Measurements from ENCODE around the gene ABCA1.
"Not testable (repeated sequence)": the region's sequence is repeated elsewhere in the genome, so short reads cannot be mapped to it uniquely, and the experiment has no call there.

Gene ABCA1

GRCh38 chr9:104927912-104928740 lies at the start of gene ABCA1:
Gene ABCA1 (minus strand): TSS chr9:104928155. CDS start chr9:104903679, 24,476 bp downstream.
- DNase-seq: peak; percentile 88 to 98 (median 94)
- intact Hi-C loops (cut with DNase I): loop anchor here (1.0 to 10.0 kb wide), 5 partner anchors 40 to 317 kb away; partner anchors contain the start of gene SLC44A1

GRCh38 chr9:104977580-104977979 lies 49.6 kb upstream of the ABCA1 start:
- DNase-seq: no peak
- intact Hi-C loops (cut with DNase I): no loop called here

GRCh38 chr9:104977168-104977567 lies 49.2 kb upstream of the ABCA1 start:
- intact Hi-C loops (cut with DNase I): no loop called here
- no peak for DNase-seq

GRCh38 chr9:104975966-104976595 lies 48.1 kb upstream of the ABCA1 start:
- intact Hi-C loops (cut with DNase I): not testable (repeated sequence)

GRCh38 chr9:104974053-104974962 lies 46.4 kb upstream of the ABCA1 start:
- intact Hi-C loops (cut with DNase I): no loop called here
- no peak for DNase-seq

More at GRCh38 chr9:104975966-104976595, 48.1 kb upstream of the ABCA1 start:
- DNase-seq: not testable (repeated sequence)

GRCh38 chr9:104972242-104972866 lies 44.4 kb upstream of the ABCA1 start:
- intact Hi-C loops (cut with DNase I): no loop called here
- DNase-seq: no peak

GRCh38 chr9:104971511-104971910 lies 43.6 kb upstream of the ABCA1 start:
- no peak for DNase-seq
- intact Hi-C loops (cut with DNase I): no loop called here

- intact Hi-C loops (cut with DNase I): no loop called here
- DNase-seq: no peak
Observed at GRCh38 chr9:104970271-104970987, 42.5 kb upstream of the ABCA1 start.

GRCh38 chr9:104969116-104969515 lies 41.2 kb upstream of the ABCA1 start:
- DNase-seq: peak in 1 of 42 donors; percentile 11
- intact Hi-C loops (cut with DNase I): no loop called here

- DNase-seq: peak; percentile 82 to 97 (median 93)
- intact Hi-C loops (cut with DNase I): loop anchor here (1.0 kb wide), 1 partner anchor 40 kb away; the partner anchor contains the start of gene ABCA1
Observed at GRCh38 chr9:104968025-104968982, 40.3 kb upstream of the ABCA1 start.

- intact Hi-C loops (cut with DNase I): no loop called here
- no peak for DNase-seq
Observed at GRCh38 chr9:104963076-104963475, 35.1 kb upstream of the ABCA1 start.

GRCh38 chr9:104961701-104962359 lies 33.9 kb upstream of the ABCA1 start:
- intact Hi-C loops (cut with DNase I): no loop called here
- no peak for DNase-seq

- intact Hi-C loops (cut with DNase I): no loop called here
- no peak for DNase-seq
Observed at GRCh38 chr9:104961238-104961637, 33.3 kb upstream of the ABCA1 start.

GRCh38 chr9:104960662-104961061 lies 32.7 kb upstream of the ABCA1 start:
- intact Hi-C loops (cut with DNase I): no loop called here
- DNase-seq: no peak

GRCh38 chr9:104958751-104959150 lies 30.8 kb upstream of the ABCA1 start:
- no peak for DNase-seq
- intact Hi-C loops (cut with DNase I): no loop called here

GRCh38 chr9:104958006-104958405 lies 30.1 kb upstream of the ABCA1 start:
- intact Hi-C loops (cut with DNase I); DNase-seq: not testable (repeated sequence)

- intact Hi-C loops (cut with DNase I): no loop called here
- no peak for DNase-seq
Observed at GRCh38 chr9:104951487-104951886, 23.5 kb upstream of the ABCA1 start.

Data from head of caudate nucleus (tissue), 42 donors.